GM13976 (cell line): ENCODE measurements around the gene KIAA0513.

Experiments
- DNase-seq: peaks from one replicate; pipeline ENCODE4 v3.0.0; 2012; ENCODE audit warnings: low spot score
- in situ Hi-C: fragments of 300-500 bp; cut with MboI; formaldehyde crosslinking; loops from one replicate; pipeline ENCODE4 v1.12.0; 2022; ENCODE audit warnings: low sequenced_read_pairs, mixed read lengths, inconsistent platforms; ENCODE audit not compliant: unreplicated experiment
- TF ChIP-seq, protein P1 (sequence below): IDR thresholded peaks from 2 replicates; pipeline ENCODE4 v1.5.1; 2012; ENCODE audit warnings: borderline replicate concordance, mild to moderate bottlenecking; ENCODE audit not compliant: insufficient read depth; ENCODE audit errors: extremely low read depth, missing control alignments, control extremely low read depth

The KIAA0513 gene

DNA sequence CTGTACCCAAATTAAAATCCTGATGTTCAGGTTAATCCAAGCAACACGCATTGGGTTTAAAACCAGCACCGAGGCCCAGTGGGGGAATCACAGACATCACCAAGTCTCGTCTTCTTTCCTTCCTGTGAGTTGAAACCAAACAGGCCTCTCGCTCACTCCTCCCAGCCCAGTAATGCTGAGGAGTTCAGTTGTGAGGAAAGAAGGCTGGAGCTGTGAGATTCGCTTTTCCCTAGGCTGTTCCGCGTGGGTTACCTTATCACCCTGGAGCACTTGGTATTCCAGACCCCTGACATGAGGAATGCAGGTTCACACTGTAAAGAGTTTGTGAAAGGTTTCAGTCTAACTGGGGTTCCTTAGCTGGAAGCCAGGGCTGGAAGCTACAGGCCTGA lies 63.9 kb downstream of the KIAA0513 start:
- in situ Hi-C loops = no loop called here
- DNase-seq = no peak
- TF ChIP-seq, protein P1, sequence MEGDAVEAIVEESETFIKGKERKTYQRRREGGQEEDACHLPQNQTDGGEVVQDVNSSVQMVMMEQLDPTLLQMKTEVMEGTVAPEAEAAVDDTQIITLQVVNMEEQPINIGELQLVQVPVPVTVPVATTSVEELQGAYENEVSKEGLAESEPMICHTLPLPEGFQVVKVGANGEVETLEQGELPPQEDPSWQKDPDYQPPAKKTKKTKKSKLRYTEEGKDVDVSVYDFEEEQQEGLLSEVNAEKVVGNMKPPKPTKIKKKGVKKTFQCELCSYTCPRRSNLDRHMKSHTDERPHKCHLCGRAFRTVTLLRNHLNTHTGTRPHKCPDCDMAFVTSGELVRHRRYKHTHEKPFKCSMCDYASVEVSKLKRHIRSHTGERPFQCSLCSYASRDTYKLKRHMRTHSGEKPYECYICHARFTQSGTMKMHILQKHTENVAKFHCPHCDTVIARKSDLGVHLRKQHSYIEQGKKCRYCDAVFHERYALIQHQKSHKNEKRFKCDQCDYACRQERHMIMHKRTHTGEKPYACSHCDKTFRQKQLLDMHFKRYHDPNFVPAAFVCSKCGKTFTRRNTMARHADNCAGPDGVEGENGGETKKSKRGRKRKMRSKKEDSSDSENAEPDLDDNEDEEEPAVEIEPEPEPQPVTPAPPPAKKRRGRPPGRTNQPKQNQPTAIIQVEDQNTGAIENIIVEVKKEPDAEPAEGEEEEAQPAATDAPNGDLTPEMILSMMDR = no peak

DNA sequence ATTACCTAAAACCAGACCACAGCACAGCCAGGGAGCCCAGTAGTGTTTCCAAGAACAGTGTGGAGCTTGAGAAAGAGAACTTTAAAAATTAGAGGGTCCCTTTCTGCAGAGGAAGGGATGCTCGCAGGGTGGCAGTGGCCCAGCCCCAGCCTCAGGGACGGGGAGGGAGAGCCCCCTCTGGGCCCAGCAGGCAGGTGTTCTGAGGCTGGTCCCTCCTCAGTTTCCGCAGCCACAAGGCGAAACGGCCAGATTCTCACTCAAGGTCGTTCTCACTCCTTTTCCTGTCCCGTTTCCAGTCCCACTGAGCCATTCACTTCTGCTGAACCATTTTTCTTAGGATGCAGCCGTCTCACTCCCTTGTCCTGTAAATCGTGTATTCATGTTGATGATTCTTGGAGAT lies 64.7 kb downstream of the KIAA0513 start:
- no peak for DNase-seq
- in situ Hi-C loops = no loop called here
- TF ChIP-seq, protein P1 = no peak

DNA sequence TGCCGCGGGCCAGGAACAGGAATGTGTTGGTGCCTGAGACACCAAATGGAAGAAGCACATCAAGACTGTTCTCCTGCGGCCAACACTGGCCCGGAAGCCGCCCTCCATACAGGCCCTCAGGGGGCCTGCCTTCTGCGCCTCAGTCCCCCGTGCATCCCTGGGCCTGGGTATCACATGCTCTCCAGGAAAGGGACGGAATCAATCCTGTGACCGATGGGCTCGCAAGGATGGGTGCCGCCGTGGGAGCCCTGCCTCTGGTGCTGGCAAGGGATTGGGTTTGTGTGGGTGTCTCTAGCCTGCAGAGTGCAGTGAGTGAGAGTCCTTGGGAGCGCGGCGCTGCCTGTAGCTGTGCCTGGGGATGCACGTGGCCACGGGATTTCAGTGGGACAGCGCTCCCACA lies 65.3 kb downstream of the KIAA0513 start:
- TF ChIP-seq, protein P1 = no peak
- DNase-seq = no peak
- in situ Hi-C loops = no loop called here

DNA sequence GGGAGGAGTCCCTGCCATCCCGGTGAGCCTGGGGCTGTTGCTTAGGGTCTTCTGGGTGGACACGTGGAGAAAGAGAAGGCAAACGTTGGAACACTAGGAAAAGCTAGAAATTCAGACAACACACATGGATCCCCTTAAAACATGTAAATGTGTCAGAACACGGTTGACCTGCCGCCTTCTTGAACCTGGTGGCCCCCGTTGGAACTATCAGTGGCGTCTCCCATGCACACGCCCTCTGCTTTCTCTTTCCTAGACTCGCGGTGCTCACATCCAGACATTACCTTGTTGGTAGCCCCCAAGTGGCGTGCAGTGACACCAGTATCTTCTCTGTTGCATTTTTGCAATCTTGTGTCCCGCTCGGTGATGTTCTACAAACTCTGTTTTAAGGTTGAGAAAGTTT lies 66.1 kb downstream of the KIAA0513 start:
- TF ChIP-seq, protein P1 = no peak
- DNase-seq = no peak
- in situ Hi-C loops = no loop called here

DNA sequence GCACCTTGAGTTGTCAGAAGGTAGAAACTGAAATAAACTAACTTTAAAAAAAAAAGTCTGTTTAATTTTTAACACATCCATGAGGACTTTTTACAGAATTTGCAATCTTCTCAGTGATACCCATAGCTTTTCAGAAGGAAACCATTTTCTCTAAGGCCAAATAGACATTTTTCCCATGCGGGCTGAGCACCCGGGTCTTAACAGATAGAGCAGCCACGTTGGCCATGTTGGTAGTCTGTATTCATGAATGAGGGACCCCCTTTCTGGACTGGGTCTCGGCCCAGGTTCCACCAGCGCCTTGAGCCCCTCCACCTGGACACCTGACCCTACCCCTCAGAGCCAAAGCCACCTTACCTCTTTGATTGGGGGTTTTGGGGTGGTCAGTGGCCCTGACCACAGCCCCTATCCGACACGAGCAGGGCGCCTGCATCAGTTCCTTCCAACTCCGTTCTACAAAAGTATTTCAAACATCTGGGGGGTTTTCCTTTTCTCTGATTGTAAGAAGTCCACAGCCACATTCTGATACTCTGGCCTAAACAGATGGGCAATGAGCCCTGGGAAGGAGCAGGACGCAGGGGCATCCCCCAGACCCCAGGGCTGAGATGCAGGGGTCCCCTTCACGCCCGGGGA lies 66.7 kb downstream of the KIAA0513 start:
- TF ChIP-seq, protein P1 = no peak
- DNase-seq = no peak
- in situ Hi-C loops = no loop called here

DNA sequence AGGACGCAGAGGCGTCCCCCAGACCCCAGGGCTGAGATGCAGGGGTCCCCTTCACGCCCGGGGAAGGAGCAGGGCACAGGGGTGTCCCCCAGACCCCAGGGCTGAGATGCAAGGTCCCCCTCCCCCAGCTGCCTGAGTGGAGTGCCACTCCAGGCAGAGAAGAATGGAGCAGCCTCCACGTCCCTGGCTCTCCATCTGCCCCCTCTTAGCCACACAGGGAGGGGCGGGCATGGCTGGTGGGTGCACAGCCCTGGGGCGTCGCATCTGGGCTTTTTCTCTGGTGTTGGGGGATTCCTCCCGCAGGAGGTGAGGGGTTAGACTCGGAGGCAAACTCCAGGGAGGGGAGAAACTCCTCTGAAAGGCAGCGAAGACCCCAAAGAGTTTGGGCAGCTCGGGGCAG lies 67.2 kb downstream of the KIAA0513 start:
- in situ Hi-C loops = no loop called here
- TF ChIP-seq, protein P1 = no peak
- DNase-seq = no peak
